22Rv1 (cell line): ENCODE data around the gene TES.

Experiments used
- CTCF ChIP-seq: fragments of 450-650 bp; IDR thresholded peaks from 2 replicates; pipeline ENCODE4 v1.5.1; 2017; ENCODE audit warnings: mild to moderate bottlenecking
- ZFX ChIP-seq: fragments of 450-650 bp; IDR thresholded peaks from 2 replicates; pipeline ENCODE4 v1.6.1; 2017; ENCODE audit warnings: antibody characterized with exemption, borderline replicate concordance

- TF ChIP-seq CTCF (no peak), ZFX (no peak)
Measured at GRCh38 chr7:116239020-116239419, 28.7 kb downstream of the TES start.
